Fibroblast of lung (primary cell): ENCODE data around the gene LIM2. TPM values are rescaled to one million over a fixed set of nuclear protein-coding genes. Genes with fewer than 3 reads are reported as not detected.

ENCODE experiments used
- DNase-seq, 2 donors: peaks; one replicate each; pipeline versions ENCODE4 v3.0.0 to v3.0.0-alpha.2; 2010; ENCODE audit warnings: low read depth in 2 of 2
- H2AFZ ChIP-seq: 2 replicates; pipeline ENCODE4 v1.5.1; 2012; ENCODE audit warnings: low read length, control low read depth, inconsistent platforms
- H3K27ac ChIP-seq: 2 replicates; pipeline ENCODE4 v1.5.1; 2011; ENCODE audit warnings: low read length, control low read depth; ENCODE audit not compliant: insufficient read depth
- H3K27me3 ChIP-seq: 2 replicates; pipeline ENCODE4 v1.5.1; 2011; ENCODE audit warnings: mild to moderate bottlenecking, low read length; ENCODE audit not compliant: control insufficient read depth, insufficient read depth
- H3K36me3 ChIP-seq: 2 replicates; pipeline ENCODE4 v1.5.1; 2011; ENCODE audit warnings: low read length; ENCODE audit not compliant: control insufficient read depth, insufficient read depth
- H3K4me1 ChIP-seq: 2 replicates; pipeline ENCODE4 v1.5.1; 2011; ENCODE audit warnings: low read length; ENCODE audit not compliant: control insufficient read depth, insufficient read depth; ENCODE audit errors: extremely low read depth
- H3K4me2 ChIP-seq: 2 replicates; pipeline ENCODE4 v1.5.1; 2011; ENCODE audit warnings: low read length, control low read depth; ENCODE audit not compliant: insufficient read depth; ENCODE audit errors: extremely low read depth
- H3K4me3 ChIP-seq, 4 experiments: fragments of 200-600 bp in 1 of 4; sonication (generic) in 1 of 4; replicated peaks in 1 of 4; 2 replicates each; pipeline ENCODE4 v1.5.1; 2011 to 2016; ENCODE audit warnings: low read length in 4 of 4, low read depth in 3 of 4, mild to moderate bottlenecking in 3 of 4, control low read depth in 2 of 4, inconsistent platforms in 1 of 4, mixed read lengths in 1 of 4; ENCODE audit not compliant: insufficient read depth in 1 of 4; ENCODE audit errors: control extremely low read depth in 1 of 4
- H3K79me2 ChIP-seq: 2 replicates; pipeline ENCODE4 v1.5.1; 2012; ENCODE audit warnings: mild to moderate bottlenecking, low read length, inconsistent platforms; ENCODE audit not compliant: control insufficient read depth, insufficient read depth
- H3K9ac ChIP-seq: 2 replicates; pipeline ENCODE4 v1.5.1; 2011; ENCODE audit warnings: mild to moderate bottlenecking, low read length, control low read depth; ENCODE audit not compliant: insufficient read depth
- H3K9me3 ChIP-seq: 2 replicates; pipeline ENCODE4 v1.5.1; 2012; ENCODE audit warnings: low read depth, low read length; ENCODE audit not compliant: control insufficient read depth, insufficient read depth
- H4K20me1 ChIP-seq: 2 replicates; pipeline ENCODE4 v1.5.1; 2011; ENCODE audit warnings: low read length; ENCODE audit not compliant: control insufficient read depth, insufficient read depth; ENCODE audit errors: extremely low read depth
- CTCF ChIP-seq, 2 donors: IDR thresholded peaks in 1 of 2; conservative IDR thresholded peaks in 1 of 2; 1 replicate in 1 of 2; 2 replicates in 1 of 2; pipeline ENCODE4 v1.5.1; 2011 to 2012; ENCODE audit warnings: low read length in 2 of 2, control low read depth in 1 of 2, inconsistent platforms in 1 of 2, low read depth in 1 of 2, mild to moderate bottlenecking in 1 of 2
- EZH2 ChIP-seq: IDR thresholded peaks from 2 replicates; pipeline ENCODE4 v1.5.1; 2012; ENCODE audit warnings: low read length, control low read depth, mild to moderate bottlenecking; ENCODE audit errors: missing control alignments
- polyA plus RNA-seq, 2 donors: library from polyadenylated mRNA; depleted of rRNA in 1 of 2; stranded (reverse) in 1 of 2; unstranded in 1 of 2; fragments of >200 nt; gene quantifications; 2 replicates each; pipeline ENCODE4 v1.2.1, GENCODE V29; 2011 to 2012; ENCODE audit warnings: missing spikeins in 1 of 2
- total RNA-seq: library from RNA; depleted of rRNA; stranded (reverse); fragments of >200 nt; gene quantifications from 2 replicates; pipeline ENCODE4 v1.2.1, GENCODE V29; 2014

LIM2 gene
- total and polyA plus RNA-seq, 2 donors (not counting 1 experiment from before 2014, with no cell fraction given): not detected

DNA sequence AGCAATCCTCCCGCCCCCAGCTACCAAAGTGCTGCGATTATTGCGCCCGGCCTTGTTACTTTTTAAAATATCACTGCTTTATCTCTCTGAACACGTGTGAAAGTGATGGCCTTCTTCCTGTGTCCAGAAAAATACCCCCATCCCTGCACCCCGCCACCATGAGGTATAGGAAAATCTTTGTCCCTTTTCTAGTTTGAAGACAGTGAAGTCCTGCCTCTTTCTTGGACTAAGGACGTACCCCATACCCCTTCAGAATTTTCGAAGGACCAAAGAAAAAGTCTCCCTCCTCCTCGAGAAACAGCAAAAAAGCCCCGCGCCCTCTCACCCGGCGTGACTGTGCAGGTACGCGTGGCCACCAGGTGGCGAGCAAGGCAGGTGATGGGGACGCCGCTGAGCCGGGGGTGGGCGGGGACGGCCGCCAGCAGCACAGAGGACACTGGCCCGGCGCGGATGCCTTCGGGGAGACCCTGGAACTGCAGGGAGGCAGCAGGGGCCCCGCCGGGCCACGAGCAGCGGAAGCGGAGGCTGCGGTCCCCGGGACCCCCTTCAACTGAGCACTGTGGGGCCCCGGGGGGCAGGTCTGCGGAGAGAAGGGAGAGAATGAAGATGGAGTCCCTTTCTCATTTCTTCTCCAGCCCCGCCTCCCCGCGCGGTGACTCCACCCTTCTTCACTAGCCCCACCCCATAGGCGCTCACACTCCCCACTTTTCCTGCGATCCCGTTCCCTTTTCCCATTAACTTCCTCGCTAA is 49.0 kb downstream of the LIM2 start:
- no peaks in the 10 kb centered on the region for H3K27me3 ChIP-seq
- no peaks in the 10 kb centered on the region for H3K36me3 ChIP-seq
- H3K4me1 ChIP-seq: peaks cover 6% of the 10 kb centered on the region
- H3K4me3 ChIP-seq: peak overlapping the region; percentile 41 to 79 (median 68)
- H2AFZ ChIP-seq: peak overlapping the region; percentile 82
- no peak overlapping the region for H3K27ac ChIP-seq
- peak; percentile 60 to 66 for TF ChIP-seq CTCF (conservative IDR thresholded peaks at IDR 0.05 in 1 of 2, IDR thresholded peaks at IDR 0.05 in 1 of 2; ENCODE audit: low read depth in 1 of 2, low read length in 2 of 2)
- no peak for TF ChIP-seq EZH2
- peak overlapping the region; percentile 95 for H3K4me2 ChIP-seq
- no peaks in the 10 kb centered on the region for H3K79me2 ChIP-seq
- DNase-seq: peak; percentile 64 to 69
- no peaks in the 10 kb centered on the region for H4K20me1 ChIP-seq
- H3K9ac ChIP-seq: no peak overlapping the region
- H3K9me3 ChIP-seq: no peaks in the 10 kb centered on the region

DNA sequence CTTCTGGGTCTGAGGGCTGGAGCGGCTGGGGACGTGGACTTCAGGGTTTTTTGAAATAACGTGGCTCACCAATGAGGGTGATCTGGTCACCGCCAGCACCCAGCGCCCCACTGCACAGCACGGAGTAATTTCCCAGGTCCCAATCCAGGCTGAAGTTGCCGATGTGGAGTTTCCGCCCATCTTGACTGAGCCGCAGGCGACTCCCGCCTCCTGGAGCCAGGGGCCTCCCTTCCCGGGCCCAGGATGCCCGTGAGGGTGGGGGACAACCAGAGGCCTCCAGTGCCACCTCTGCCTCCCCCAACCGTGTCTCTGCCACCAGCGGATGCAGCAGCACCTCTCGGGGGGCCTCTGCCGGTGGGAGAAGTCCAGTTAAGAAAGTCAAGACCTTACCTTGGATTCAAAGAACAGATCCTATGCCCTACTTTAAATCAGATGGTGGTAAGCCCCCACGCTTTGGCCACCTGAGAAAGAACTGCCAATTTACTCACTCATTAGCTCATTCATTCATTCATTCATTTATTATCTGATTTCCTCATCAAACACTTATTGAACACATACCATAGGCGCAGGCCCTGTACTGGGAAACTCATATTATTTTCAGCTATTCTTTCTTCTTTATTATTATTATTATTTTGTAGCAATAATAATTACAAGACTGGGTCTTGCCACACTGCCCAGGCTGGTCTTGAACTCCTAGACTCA is 49.8 kb downstream of the LIM2 start:
- Histone ChIP-seq H3K79me2 (no peaks in the 10 kb centered on the region), H4K20me1 (no peaks in the 10 kb centered on the region), H3K36me3 (no peaks in the 10 kb centered on the region), H3K9ac (no peak overlapping the region), H3K4me2 (no peak overlapping the region), H3K27ac (no peak overlapping the region), H3K27me3 (no peaks in the 10 kb centered on the region), H3K4me1 (peaks cover 6% of the 10 kb centered on the region), H3K4me3 (no peak overlapping the region), H3K9me3 (no peaks in the 10 kb centered on the region), H2AFZ (no peak overlapping the region)
- TF ChIP-seq EZH2 (no peak), CTCF (conservative IDR thresholded peaks at IDR 0.05 in 1 of 2, IDR thresholded peaks at IDR 0.05 in 1 of 2; ENCODE audit: low read depth in 1 of 2, low read length in 2 of 2) (no peak)
- DNase-seq: no peak

GRCh38 chr19:51337141-51337860 is 50.5 kb downstream of the LIM2 start:
- H3K36me3 ChIP-seq: no peaks in the 10 kb centered on the region
- TF ChIP-seq CTCF (conservative IDR thresholded peaks at IDR 0.05 in 1 of 2, IDR thresholded peaks at IDR 0.05 in 1 of 2; ENCODE audit: low read depth in 1 of 2, low read length in 2 of 2) (no peak), EZH2 (no peak)

More at GRCh38 chr19:51337141-51337860, 50.5 kb downstream of the LIM2 start:
- H3K4me2 ChIP-seq: no peak overlapping the region
- no peaks in the 10 kb centered on the region for H3K27me3 ChIP-seq
- no peaks in the 10 kb centered on the region for H3K9me3 ChIP-seq
- no peak overlapping the region for H3K4me3 ChIP-seq
- DNase-seq: no peak
- peaks cover 6% of the 10 kb centered on the region for H3K4me1 ChIP-seq
- H4K20me1 ChIP-seq: no peaks in the 10 kb centered on the region
- no peaks in the 10 kb centered on the region for H3K79me2 ChIP-seq
- no peak overlapping the region for H3K9ac ChIP-seq
- no peak overlapping the region for H2AFZ ChIP-seq
- no peak overlapping the region for H3K27ac ChIP-seq
